GM18870 (cell line): ENCODE measurements around the gene CD40.

Experiments used
- ATAC-seq: cut with Tn5 transposase; IDR thresholded peaks from one replicate; pipeline ENCODE4 v1.9.1; 2021; ENCODE audit warnings: moderate library complexity; ENCODE audit not compliant: unreplicated experiment

The CD40 gene

GRCh38 chr20:46171476-46171875 lies 53.4 kb downstream of the CD40 start:
- ATAC-seq, result no peak

GRCh38 chr20:46171909-46172308 lies 53.8 kb downstream of the CD40 start:
- ATAC-seq, result no peak

- ATAC-seq, result no peak
Observed at GRCh38 chr20:46172455-46172854, 54.3 kb downstream of the CD40 start.

- ATAC-seq, result no peak
Observed at GRCh38 chr20:46172961-46173536, 54.9 kb downstream of the CD40 start.

GRCh38 chr20:46173652-46174468 lies 55.7 kb downstream of the CD40 start:
- no peak for ATAC-seq

- ATAC-seq, result no peak
Observed at GRCh38 chr20:46174469-46175126, 56.5 kb downstream of the CD40 start.

- ATAC-seq, result no peak
Observed at GRCh38 chr20:46175127-46175494, 57.0 kb downstream of the CD40 start.

- ATAC-seq, result no peak
Observed at GRCh38 chr20:46176739-46177378, 58.7 kb downstream of the CD40 start.

GRCh38 chr20:46177768-46178167 lies 59.7 kb downstream of the CD40 start:
- ATAC-seq, result no peak

- no peak for ATAC-seq
Observed at GRCh38 chr20:46178891-46179290, 60.8 kb downstream of the CD40 start.
